Adipocyte (in vitro differentiated cells): ENCODE results near the gene CYBC1.

Experiments used
- DNase-seq: peaks from one replicate; pipeline ENCODE4 v3.0.0-alpha.2; 2015; ENCODE audit warnings: low read depth
- H3K27me3 ChIP-seq: replicated peaks from 2 replicates; pipeline ENCODE4 v1.7.0; 2013; ENCODE audit warnings: mild to moderate bottlenecking, low read length, moderate library complexity; ENCODE audit not compliant: control insufficient read depth, insufficient read depth
- H3K36me3 ChIP-seq: 2 replicates; pipeline ENCODE4 v1.7.0; 2013; ENCODE audit warnings: low read length, mild to moderate bottlenecking, moderate library complexity; ENCODE audit not compliant: control insufficient read depth, insufficient read depth, severe bottlenecking
- H3K4me1 ChIP-seq: 2 replicates; pipeline ENCODE4 v1.7.0; 2013; ENCODE audit warnings: mild to moderate bottlenecking, low read length, moderate library complexity; ENCODE audit not compliant: control insufficient read depth, insufficient read depth
- H3K4me3 ChIP-seq: 2 replicates; pipeline ENCODE4 v1.7.0; 2013; ENCODE audit warnings: mild to moderate bottlenecking, low read length, moderate library complexity
- H3K9ac ChIP-seq: 2 replicates; pipeline ENCODE4 v1.7.0; 2013; ENCODE audit warnings: mild to moderate bottlenecking, low read length, moderate library complexity
- H3K9me3 ChIP-seq: 2 replicates; pipeline ENCODE4 v1.7.0; 2013; ENCODE audit warnings: mild to moderate bottlenecking, low read length, moderate library complexity; ENCODE audit not compliant: control insufficient read depth

The CYBC1 gene

GRCh38 chr17:82445542-82445941 lies 5.0 kb downstream of the CYBC1 start:
- Histone ChIP-seq H3K9me3 (no peaks in the 10 kb centered on the region), H3K4me3 (no peak overlapping the region), H3K27me3 (no peaks in the 10 kb centered on the region), H3K4me1 (peaks cover 8% of the 10 kb centered on the region), H3K36me3 (peaks cover 25% of the 10 kb centered on the region), H3K9ac (no peak overlapping the region)
- no peak for DNase-seq

GRCh38 chr17:82444941-82445521 lies 5.5 kb downstream of the CYBC1 start:
- Histone ChIP-seq H3K27me3 (no peaks in the 10 kb centered on the region), H3K36me3 (peaks cover 25% of the 10 kb centered on the region), H3K4me3 (no peak overlapping the region), H3K9me3 (no peaks in the 10 kb centered on the region), H3K4me1 (peaks cover 8% of the 10 kb centered on the region), H3K9ac (no peak overlapping the region)
- DNase-seq, result no peak

GRCh38 chr17:82444284-82444893 lies 6.2 kb downstream of the CYBC1 start:
- Histone ChIP-seq H3K9ac (no peak overlapping the region), H3K36me3 (peaks cover 25% of the 10 kb centered on the region), H3K4me1 (peaks cover 3% of the 10 kb centered on the region), H3K27me3 (no peaks in the 10 kb centered on the region), H3K4me3 (no peak overlapping the region), H3K9me3 (no peaks in the 10 kb centered on the region)
- no peak for DNase-seq

GRCh38 chr17:82443465-82444283 lies 6.9 kb downstream of the CYBC1 start:
- no peaks in the 10 kb centered on the region for H3K9me3 ChIP-seq
- no peaks in the 10 kb centered on the region for H3K27me3 ChIP-seq
- DNase-seq, result no peak
- H3K4me1 ChIP-seq, result no peaks in the 10 kb centered on the region
- H3K36me3 ChIP-seq, result peaks cover 25% of the 10 kb centered on the region
- H3K4me3 ChIP-seq, result no peak overlapping the region
- H3K9ac ChIP-seq, result no peak overlapping the region

- Histone ChIP-seq H3K4me3 (no peak overlapping the region), H3K27me3 (no peaks in the 10 kb centered on the region), H3K4me1 (no peaks in the 10 kb centered on the region), H3K9me3 (no peaks in the 10 kb centered on the region), H3K9ac (no peak overlapping the region), H3K36me3 (peaks cover 25% of the 10 kb centered on the region)
- no peak for DNase-seq
Measured at GRCh38 chr17:82442643-82443464, 7.7 kb downstream of the CYBC1 start.

GRCh38 chr17:82441691-82442487 lies 8.7 kb downstream of the CYBC1 start:
- no peak for DNase-seq
- H3K4me1 ChIP-seq, result no peaks in the 10 kb centered on the region
- H3K9ac ChIP-seq, result no peak overlapping the region
- H3K4me3 ChIP-seq, result no peak overlapping the region
- no peaks in the 10 kb centered on the region for H3K27me3 ChIP-seq
- H3K9me3 ChIP-seq, result no peaks in the 10 kb centered on the region
- H3K36me3 ChIP-seq, result peaks cover 25% of the 10 kb centered on the region

GRCh38 chr17:82440991-82441627 lies 9.4 kb downstream of the CYBC1 start:
- Histone ChIP-seq H3K4me3 (no peak overlapping the region), H3K36me3 (peaks cover 25% of the 10 kb centered on the region), H3K27me3 (no peaks in the 10 kb centered on the region), H3K4me1 (no peaks in the 10 kb centered on the region), H3K9ac (no peak overlapping the region), H3K9me3 (no peaks in the 10 kb centered on the region)
- DNase-seq, result no peak

- Histone ChIP-seq H3K36me3 (peaks cover 25% of the 10 kb centered on the region), H3K9ac (no peak overlapping the region), H3K27me3 (no peaks in the 10 kb centered on the region), H3K4me1 (no peaks in the 10 kb centered on the region), H3K4me3 (no peak overlapping the region), H3K9me3 (no peaks in the 10 kb centered on the region)
- DNase-seq, result no peak
Measured at GRCh38 chr17:82440469-82440981, 10.0 kb downstream of the CYBC1 start.

GRCh38 chr17:82439829-82440365 lies 10.7 kb downstream of the CYBC1 start:
- Histone ChIP-seq H3K36me3 (peaks cover 25% of the 10 kb centered on the region), H3K9ac (no peak overlapping the region), H3K27me3 (no peaks in the 10 kb centered on the region), H3K4me1 (no peaks in the 10 kb centered on the region), H3K9me3 (no peaks in the 10 kb centered on the region), H3K4me3 (no peak overlapping the region)
- no peak for DNase-seq
